GM12892 (cell line): ENCODE results near the gene MOB2.

Experiments
- POLR2A ChIP-seq: IDR thresholded peaks from 2 replicates; pipeline ENCODE4 v1.6.1; 2011; ENCODE audit warnings: low read depth, low read length, control low read depth
- POLR2AphosphoS5 ChIP-seq: IDR thresholded peaks from 2 replicates; pipeline ENCODE4 v1.6.1; 2011; ENCODE audit warnings: low read depth, low read length, control low read depth
- TAF1 ChIP-seq: IDR thresholded peaks from 2 replicates; pipeline ENCODE4 v1.6.1; 2011; ENCODE audit warnings: low read depth, mild to moderate bottlenecking, control low read depth, low read length, borderline replicate concordance

DNA sequence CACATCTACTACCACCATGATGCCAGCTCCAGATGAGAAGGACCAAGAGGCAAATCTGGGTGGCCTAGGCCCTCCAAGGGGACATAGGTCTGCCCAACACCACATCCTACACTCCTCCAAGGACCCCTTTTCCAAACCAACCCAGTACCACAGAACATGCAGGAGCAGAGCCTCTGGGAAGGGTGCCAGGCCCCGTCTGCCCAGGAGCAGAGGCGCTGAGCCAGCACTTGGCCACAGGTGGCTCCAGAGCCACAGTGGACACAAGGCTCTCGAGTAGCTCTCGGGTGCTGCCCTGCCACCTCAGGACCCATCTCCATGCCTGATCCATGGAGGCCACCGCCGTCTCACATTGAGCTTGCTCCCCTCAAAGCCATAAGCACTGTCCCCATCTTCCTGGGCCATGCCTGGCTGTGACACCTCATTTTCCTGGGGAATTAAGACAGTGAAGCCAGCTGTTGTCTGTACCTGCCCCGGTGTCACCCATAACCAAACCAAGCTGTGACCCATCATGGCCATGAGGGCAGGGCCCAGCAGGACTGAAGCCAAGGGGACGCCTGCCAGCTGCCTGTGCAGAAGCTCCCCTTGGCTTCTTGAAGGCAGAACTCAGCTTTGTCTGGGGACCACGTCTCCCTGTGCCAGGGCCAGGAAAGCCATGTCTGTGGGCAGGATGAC is 7.4 kb downstream of the MOB2 start:
- TF ChIP-seq POLR2A (no peak), POLR2AphosphoS5 (no peak), TAF1 (no peak)
